Upper lobe of left lung (tissue), 6 donors: ENCODE results near the gene SCN5A. TPM values are rescaled to one million over a fixed set of nuclear protein-coding genes. Genes with fewer than 3 reads are reported as not detected.

Experiments
- ATAC-seq, 2 donors: fragments of 200-7000 bp; cut with Tn5 transposase; one replicate each; pipeline ENCODE4 v1.9.1; 2022; ENCODE audit warnings: mild to moderate bottlenecking in 2 of 2, moderate library complexity in 2 of 2; ENCODE audit not compliant: low FRiP score in 2 of 2
- DNase-seq, 2 donors: peaks; one replicate each; pipeline ENCODE4 v3.0.0-alpha.2; 2019 to 2020
- H3K27ac ChIP-seq, 4 donors: fragments of 200-600 bp; sonication (generic); one replicate each; pipeline ENCODE4 v1.5.1; 2016 to 2019
- H3K27me3 ChIP-seq, 4 donors: fragments of 200-600 bp; sonication (generic); one replicate each; pipeline ENCODE4 v1.5.1; 2017 to 2019
- H3K36me3 ChIP-seq, 4 donors: fragments of 200-600 bp; sonication (generic); one replicate each; pipeline ENCODE4 v1.5.1; 2016 to 2019
- H3K4me1 ChIP-seq, 4 donors: fragments of 200-600 bp; sonication (generic); one replicate each; pipeline ENCODE4 v1.5.1; 2018 to 2019
- H3K4me3 ChIP-seq, 4 donors: fragments of 200-600 bp; sonication (generic); one replicate each; pipeline ENCODE4 v1.5.1; 2017 to 2019; ENCODE audit warnings: mild to moderate bottlenecking in 2 of 4, moderate library complexity in 1 of 4
- H3K9me3 ChIP-seq, 4 donors: fragments of 200-600 bp; sonication (generic); one replicate each; pipeline ENCODE4 v1.5.1; 2018 to 2019
- CTCF ChIP-seq, 6 experiments: fragments of 450-650 bp in 4 of 6; fragments of 200-600 bp in 2 of 6; sonication (generic) in 2 of 6; IDR thresholded peaks; one replicate each; pipeline ENCODE4 v1.5.1; 2016 to 2019; ENCODE audit warnings: antibody characterized with exemption in 6 of 6
- EP300 ChIP-seq, 4 donors: sonication (generic); formaldehyde crosslinking; IDR thresholded peaks; one replicate each; pipeline ENCODE4 v1.5.1; 2017; ENCODE audit warnings: antibody characterized with exemption in 4 of 4, control low read depth in 2 of 4
- POLR2A ChIP-seq, 4 donors: fragments of 450-650 bp; IDR thresholded peaks; one replicate each; pipeline ENCODE4 v1.5.1; 2016 to 2017; ENCODE audit warnings: antibody characterized with exemption in 4 of 4, mild to moderate bottlenecking in 2 of 4
- POLR2AphosphoS5 ChIP-seq, 2 donors: sonication (generic); formaldehyde crosslinking; IDR thresholded peaks; one replicate each; pipeline ENCODE4 v1.5.1; 2017; ENCODE audit warnings: antibody characterized with exemption in 2 of 2
- WGBS, 2 donors: methylation state at CpG; one replicate each; pipeline ENCODE4 v1.1.5; 2017 to 2018; 5-methylcytosine and 5-hydroxymethylcytosine counted together
- total RNA-seq, 6 donors: library from RNA; depleted of rRNA in 4 of 6; stranded (reverse); fragments of >200 nt in 4 of 6; gene quantifications; one replicate each; pipeline versions ENCODE4 v1.1.0 to v1.2.1, GENCODE V29; 2016 to 2021
- donor health status: DM: no; HTN: no; CAD: no; lungs with moderate emphysema.
- donor health status: DM: no; HTN: yes; CAD: no; lungs with severe emphysema.

SCN5A gene
- total RNA-seq, 6 donors from 2014 or later, result under 0.01 to 0.30 (median 0.10) TPM; not detected in 1

- no peak for TF ChIP-seq POLR2AphosphoS5 (IDR thresholded peaks at IDR 0.05)
- TF ChIP-seq EP300 (IDR thresholded peaks at IDR 0.05), result no peak
- no peak for TF ChIP-seq CTCF (IDR thresholded peaks at IDR 0.05)
- no peak for TF ChIP-seq POLR2A (IDR thresholded peaks at IDR 0.05)
- Histone ChIP-seq H3K27me3 (no peaks in the 10 kb centered on the region), H3K9me3 (no peaks in the 10 kb centered on the region), H3K36me3 (peaks cover 7 to 57% (median 28%) of the 10 kb centered on the region in 4 donors), H3K4me1 (no peaks in the 10 kb centered on the region), H3K27ac (no peak overlapping the region), H3K4me3 (no peak overlapping the region)
- ATAC-seq, result no peak
- DNase-seq, result peak in 1 of 2 donors; percentile 76
- WGBS, 2 donors, result 95 to 98% methylated on average over 12 to 14 of the region's 14 CpGs
Measured at GRCh38 chr3:38526792-38527191, 122.7 kb downstream of the SCN5A start.

DNA sequence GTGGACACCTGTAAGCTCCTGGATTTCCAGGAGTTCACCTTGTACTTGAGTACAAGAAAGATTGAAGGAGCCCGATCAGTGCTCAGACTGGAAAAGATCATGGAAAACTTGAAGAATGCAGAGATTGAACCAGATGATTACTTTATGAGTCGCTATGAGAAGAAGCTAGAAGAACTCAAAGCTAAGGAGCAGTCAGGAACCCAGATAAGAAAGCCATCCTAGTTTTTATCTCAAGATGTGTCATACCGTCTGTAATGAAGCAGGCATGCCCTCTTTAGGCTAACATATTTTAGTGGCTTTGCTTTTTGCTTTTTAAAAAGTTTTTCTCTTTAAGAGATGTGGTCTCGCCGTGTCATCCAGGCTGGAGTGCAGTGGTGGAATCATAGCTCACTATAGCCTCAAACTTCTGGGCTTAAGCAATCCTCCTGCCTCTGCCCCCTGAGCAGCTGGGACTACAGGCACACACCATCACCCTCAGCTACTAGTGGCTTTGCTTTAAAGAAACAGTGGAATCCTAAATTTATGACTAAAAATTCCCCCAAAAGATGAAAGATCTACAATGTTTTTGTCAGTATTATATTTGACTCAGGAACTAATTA lies 125.2 kb downstream of the SCN5A start:
- no peaks in the 10 kb centered on the region for H3K9me3 ChIP-seq
- no peak overlapping the region for H3K27ac ChIP-seq
- H3K27me3 ChIP-seq, result no peaks in the 10 kb centered on the region
- H3K36me3 ChIP-seq, result peaks cover 7 to 53% (median 25%) of the 10 kb centered on the region in 4 donors
- DNase-seq (no peak), ATAC-seq (no peak)
- H3K4me3 ChIP-seq, result no peak overlapping the region
- WGBS, 2 donors, result 93 to 95% methylated on average over 5 of the region's 5 CpGs
- TF ChIP-seq POLR2AphosphoS5 (IDR thresholded peaks at IDR 0.05) (no peak), CTCF (IDR thresholded peaks at IDR 0.05) (no peak), EP300 (IDR thresholded peaks at IDR 0.05) (no peak), POLR2A (IDR thresholded peaks at IDR 0.05) (no peak)
- no peaks in the 10 kb centered on the region for H3K4me1 ChIP-seq

- H3K4me1 ChIP-seq, result no peaks in the 10 kb centered on the region
- no peak for DNase-seq
- TF ChIP-seq EP300 (IDR thresholded peaks at IDR 0.05) (no peak), POLR2AphosphoS5 (IDR thresholded peaks at IDR 0.05) (no peak), POLR2A (IDR thresholded peaks at IDR 0.05) (no peak), CTCF (IDR thresholded peaks at IDR 0.05) (no peak)
- H3K27me3 ChIP-seq, result no peaks in the 10 kb centered on the region
- H3K27ac ChIP-seq, result no peak overlapping the region
- ATAC-seq, result no peak
- H3K9me3 ChIP-seq, result no peaks in the 10 kb centered on the region
- H3K4me3 ChIP-seq, result no peak overlapping the region
- H3K36me3 ChIP-seq, result peaks cover 7 to 55% (median 25%) of the 10 kb centered on the region in 4 donors
- WGBS, 2 donors, result 93 to 96% methylated on average over 6 of the region's 6 CpGs
Measured at GRCh38 chr3:38522002-38522401, 127.5 kb downstream of the SCN5A start.

DNA sequence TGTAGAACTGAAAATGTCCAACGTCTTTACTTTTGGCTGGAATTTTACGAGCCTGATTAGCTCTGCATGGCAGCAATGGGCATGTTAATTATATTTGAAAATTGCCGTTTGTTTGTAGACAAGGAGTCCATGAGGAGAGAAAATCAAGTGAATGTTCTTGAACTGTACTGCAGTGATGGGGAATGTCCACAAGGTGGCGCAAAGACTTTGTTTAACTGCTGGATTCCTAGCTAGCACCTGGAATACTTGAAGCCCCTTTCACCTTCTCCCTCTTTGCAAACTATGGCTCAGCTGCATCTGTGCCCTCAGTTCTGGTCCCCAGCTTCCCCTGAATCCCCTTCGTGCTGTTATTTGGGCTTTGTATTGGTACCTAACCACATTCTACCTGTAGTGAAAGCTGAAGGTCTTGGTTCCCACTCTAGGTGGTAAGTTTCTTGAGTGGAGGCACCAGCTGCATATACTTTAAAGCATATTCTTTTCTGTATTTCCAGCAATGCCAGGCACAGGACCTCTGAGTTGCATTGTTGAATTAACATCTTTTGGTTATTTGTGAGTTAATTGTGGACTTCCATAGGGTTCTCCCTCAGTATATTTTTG lies 128.0 kb downstream of the SCN5A start:
- peak; percentile 71 to 82 for ATAC-seq
- 4 to 6% methylated on average over 5 of the region's 5 CpGs for whole genome bisulfite sequencing, 2 donors

More for the DNA sequence above, 128.0 kb downstream of the SCN5A start:
- peak in 1 of 2 donors; percentile 49 for DNase-seq
- H3K27ac ChIP-seq, result no peak overlapping the region
- TF ChIP-seq CTCF (IDR thresholded peaks at IDR 0.05) (peak; percentile 79 to 89 (median 86)), POLR2AphosphoS5 (IDR thresholded peaks at IDR 0.05) (no peak)
- peaks cover 7 to 52% (median 25%) of the 10 kb centered on the region in 4 donors for H3K36me3 ChIP-seq
- no peaks in the 10 kb centered on the region for H3K27me3 ChIP-seq
- no peaks in the 10 kb centered on the region for H3K4me1 ChIP-seq
- no peak overlapping the region for H3K4me3 ChIP-seq
- H3K9me3 ChIP-seq, result no peaks in the 10 kb centered on the region
